A673 (cell line): Measurements from ENCODE around the gene ZBTB12. TPM values are rescaled to one million over a fixed set of nuclear protein-coding genes. Genes with fewer than 3 reads are reported as not detected.

Source experiments
- BruUV-seq: library from RNA; stranded (reverse); fragments of 400-500 nt; replicated peaks from 2 replicates; lab custom pipeline; 2021; lab: Mats Ljungman, UMichigan
- CTCF ChIA-PET: fragments of 300-600 bp; sonication (Branson Sonifier 250); formaldehyde crosslinking; loops from one replicate; lab custom pipeline; 2022; ENCODE audit warnings: antibody characterized with exemption; lab: Charles Lee
- POLR2A ChIA-PET: fragments of 300-600 bp; sonication (Branson Sonifier 250); formaldehyde crosslinking; loops from one replicate; lab custom pipeline; 2022; ENCODE audit warnings: antibody characterized with exemption; ENCODE audit not compliant: low non-redundant PET; lab: Charles Lee
- DNase-seq: peaks from one replicate; pipeline ENCODE4 v3.0.0-alpha.2; 2015; ENCODE audit warnings: low spot score
- H3K27ac ChIP-seq: fragments of 200-600 bp; sonication (generic); 2 replicates; pipeline ENCODE4 v1.5.1; 2016; ENCODE audit warnings: mixed run types, low read depth, mild to moderate bottlenecking, mixed read lengths, antibody characterized with exemption, low read length; ENCODE audit not compliant: poor library complexity, severe bottlenecking
- H3K27me3 ChIP-seq: fragments of 200-600 bp; sonication (generic); replicated peaks from 2 replicates; pipeline ENCODE4 v1.6.1; 2017; ENCODE audit warnings: mixed run types, low read depth, mild to moderate bottlenecking, mixed read lengths, antibody characterized with exemption, low read length; ENCODE audit not compliant: insufficient read depth, poor library complexity
- H3K36me3 ChIP-seq: fragments of 200-600 bp; sonication (generic); 2 replicates; pipeline ENCODE4 v1.6.1; 2016; ENCODE audit warnings: mixed run types, mild to moderate bottlenecking, mixed read lengths, antibody characterized with exemption, low read length; ENCODE audit not compliant: insufficient read depth, poor library complexity, severe bottlenecking
- H3K4me1 ChIP-seq: fragments of 200-600 bp; sonication (generic); 2 replicates; pipeline ENCODE4 v1.6.1; 2017; ENCODE audit warnings: mixed run types, mild to moderate bottlenecking, mixed read lengths, antibody characterized with exemption, low read length; ENCODE audit not compliant: insufficient read depth, poor library complexity, severe bottlenecking
- H3K4me3 ChIP-seq: fragments of 200-600 bp; sonication (generic); 2 replicates; pipeline ENCODE4 v1.5.1; 2016; ENCODE audit warnings: low read depth, mixed run types, mild to moderate bottlenecking, mixed read lengths, low read length; ENCODE audit not compliant: poor library complexity, severe bottlenecking
- H3K9me3 ChIP-seq: fragments of 200-600 bp; sonication (generic); 2 replicates; pipeline ENCODE4 v1.6.1; 2016; ENCODE audit warnings: mixed run types, low read depth, mild to moderate bottlenecking, mixed read lengths, antibody characterized with exemption, low read length; ENCODE audit not compliant: poor library complexity, severe bottlenecking
- EZH2 ChIP-seq: fragments of 200-600 bp; sonication (generic); IDR thresholded peaks from 2 replicates; pipeline ENCODE4 v1.6.1; 2017; ENCODE audit warnings: borderline replicate concordance, low read depth, mild to moderate bottlenecking, mixed read lengths, antibody characterized with exemption, low read length; ENCODE audit not compliant: poor library complexity, severe bottlenecking
- intact Hi-C: fragments of 100-400 bp; cut with micrococcal nuclease; formaldehyde crosslinking; loops from one replicate; pipeline ENCODE4 v1.10.0; 2022; ENCODE audit not compliant: unreplicated experiment
- total RNA-seq: library from RNA; stranded (reverse); gene quantifications from 2 replicates; pipeline ENCODE4 v1.2.3, GENCODE V29; 2021
- TF ChIP-seq, protein P1 (sequence below): fragments of 300-800, 200-600 bp; sonication (generic); conservative IDR thresholded peaks from 2 replicates; pipeline ENCODE4 v1.5.1; 2017; ENCODE audit warnings: low read depth, mild to moderate bottlenecking, antibody characterized with exemption, low read length, moderate library complexity, mixed read lengths

The ZBTB12 gene
- total RNA-seq, 1 experiment from 2014 or later: 21.3 TPM

GRCh38 chr6:31851485-31851832, 50.4 kb downstream of the ZBTB12 start:
- no TSS peak for BruUV-seq
- POLR2A ChIA-PET: no interaction called here
- intact Hi-C loops: no loop called here
- H3K4me1 ChIP-seq: no peaks in the 10 kb centered on the region
- no peak overlapping the region for H3K4me3 ChIP-seq
- H3K27me3 ChIP-seq: no peaks in the 10 kb centered on the region
- no peaks in the 10 kb centered on the region for H3K36me3 ChIP-seq
- no peak overlapping the region for H3K27ac ChIP-seq
- no peak for TF ChIP-seq EZH2
- TF ChIP-seq, protein P1, sequence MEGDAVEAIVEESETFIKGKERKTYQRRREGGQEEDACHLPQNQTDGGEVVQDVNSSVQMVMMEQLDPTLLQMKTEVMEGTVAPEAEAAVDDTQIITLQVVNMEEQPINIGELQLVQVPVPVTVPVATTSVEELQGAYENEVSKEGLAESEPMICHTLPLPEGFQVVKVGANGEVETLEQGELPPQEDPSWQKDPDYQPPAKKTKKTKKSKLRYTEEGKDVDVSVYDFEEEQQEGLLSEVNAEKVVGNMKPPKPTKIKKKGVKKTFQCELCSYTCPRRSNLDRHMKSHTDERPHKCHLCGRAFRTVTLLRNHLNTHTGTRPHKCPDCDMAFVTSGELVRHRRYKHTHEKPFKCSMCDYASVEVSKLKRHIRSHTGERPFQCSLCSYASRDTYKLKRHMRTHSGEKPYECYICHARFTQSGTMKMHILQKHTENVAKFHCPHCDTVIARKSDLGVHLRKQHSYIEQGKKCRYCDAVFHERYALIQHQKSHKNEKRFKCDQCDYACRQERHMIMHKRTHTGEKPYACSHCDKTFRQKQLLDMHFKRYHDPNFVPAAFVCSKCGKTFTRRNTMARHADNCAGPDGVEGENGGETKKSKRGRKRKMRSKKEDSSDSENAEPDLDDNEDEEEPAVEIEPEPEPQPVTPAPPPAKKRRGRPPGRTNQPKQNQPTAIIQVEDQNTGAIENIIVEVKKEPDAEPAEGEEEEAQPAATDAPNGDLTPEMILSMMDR: no peak
- CTCF ChIA-PET: no interaction called here
- DNase-seq: no peak
- no peaks in the 10 kb centered on the region for H3K9me3 ChIP-seq

- no peaks in the 10 kb centered on the region for H3K9me3 ChIP-seq
- H3K27me3 ChIP-seq: no peaks in the 10 kb centered on the region
- POLR2A ChIA-PET: no interaction called here
- no peak overlapping the region for H3K27ac ChIP-seq
- H3K4me3 ChIP-seq: no peak overlapping the region
- no peak for DNase-seq
- H3K4me1 ChIP-seq: no peaks in the 10 kb centered on the region
- H3K36me3 ChIP-seq: no peaks in the 10 kb centered on the region
- intact Hi-C loops: no loop called here
- no peak for TF ChIP-seq EZH2
- TF ChIP-seq, protein P1: no peak
- CTCF ChIA-PET: no interaction called here
- no TSS peak for BruUV-seq
Observed at GRCh38 chr6:31850765-31851484, 51.0 kb downstream of the ZBTB12 start.

Other genes with a start within 250 kb of the ZBTB12 start
- 391 and 393 TPM in 2 replicates for gene BAG6, start 249.4 kb downstream of the ZBTB12 start, total RNA-seq
- 2.5 and 4.8 TPM in 2 replicates for gene APOM, start 246.2 kb downstream of the ZBTB12 start, total RNA-seq
- gene C6orf47, start 241.3 kb downstream of the ZBTB12 start, total RNA-seq: 20.1 and 21.3 TPM in 2 replicates
- 27.7 and 32.0 TPM in 2 replicates for gene GPANK1, start 237.1 kb downstream of the ZBTB12 start, total RNA-seq
- gene CSNK2B, start 236.0 kb downstream of the ZBTB12 start, total RNA-seq: 252 and 253 TPM in 2 replicates
- gene LY6G5B, start 232.1 kb downstream of the ZBTB12 start, total RNA-seq: 18.9 and 19.4 TPM in 2 replicates
- 3.9 and 6.8 TPM in 2 replicates for gene LY6G5C, start 221.0 kb downstream of the ZBTB12 start, total RNA-seq
- 36.3 and 45.6 TPM in 2 replicates for gene ABHD16A, start 198.8 kb downstream of the ZBTB12 start, total RNA-seq
- gene LY6G6F, start 195.2 kb downstream of the ZBTB12 start, total RNA-seq: not detected in 2 replicates
- gene LY6G6D, start 186.7 kb downstream of the ZBTB12 start, total RNA-seq: not detected in 2 replicates
- 0.42 and 0.80 TPM in 2 replicates for gene LY6G6C, start 180.3 kb downstream of the ZBTB12 start, total RNA-seq
- not detected in 2 replicates for gene MPIG6B, start 178.7 kb downstream of the ZBTB12 start, total RNA-seq
- 68.2 and 86.7 TPM in 2 replicates for gene DDAH2, start 172.8 kb downstream of the ZBTB12 start, total RNA-seq
- 371 and 431 TPM in 2 replicates for gene CLIC1, start 165.6 kb downstream of the ZBTB12 start, total RNA-seq
- 76.4 and 102 TPM in 2 replicates for gene MSH5, start 162.1 kb downstream of the ZBTB12 start, total RNA-seq
- 9.9 and 19.9 TPM in 2 replicates for gene SAPCD1, start 139.4 kb downstream of the ZBTB12 start, total RNA-seq
- 2.7 and 2.8 TPM in 2 replicates for gene VWA7, start 124.8 kb downstream of the ZBTB12 start, total RNA-seq
- gene VARS1, start 106.3 kb downstream of the ZBTB12 start, total RNA-seq: 233 and 247 TPM in 2 replicates
- gene LSM2, start 95.1 kb downstream of the ZBTB12 start, total RNA-seq: 99.8 and 104 TPM in 2 replicates
- gene HSPA1L, start 86.8 kb downstream of the ZBTB12 start, total RNA-seq: 1.1 and 1.4 TPM in 2 replicates
- gene HSPA1A, start 86.5 kb downstream of the ZBTB12 start, total RNA-seq: 113 and 129 TPM in 2 replicates
- gene HSPA1B, start 74.3 kb downstream of the ZBTB12 start, total RNA-seq: 116 and 131 TPM in 2 replicates
- 28.5 and 34.3 TPM in 2 replicates for gene NEU1, start 39.3 kb downstream of the ZBTB12 start, total RNA-seq
- not detected in 2 replicates for gene SLC44A4, start 23.1 kb downstream of the ZBTB12 start, total RNA-seq
- gene EHMT2, start 4.4 kb downstream of the ZBTB12 start, total RNA-seq: 117 TPM in 2 replicates
- 0.56 and 1.2 TPM in 2 replicates for gene C2, start 25.6 kb upstream of the ZBTB12 start, total RNA-seq
- 0.32 TPM in 1 of 2 replicates, not detected in the other for gene CFB, start 44.0 kb upstream of the ZBTB12 start, total RNA-seq
- gene NELFE, start 56.9 kb upstream of the ZBTB12 start, total RNA-seq: 94.3 and 96.8 TPM in 2 replicates
- gene SKIC2, start 57.1 kb upstream of the ZBTB12 start, total RNA-seq: 64.2 and 71.3 TPM in 2 replicates
- gene DXO, start 70.1 kb upstream of the ZBTB12 start, total RNA-seq: 35.6 and 37.2 TPM in 2 replicates
- 4.6 TPM in 2 replicates for gene C4A, start 80.0 kb upstream of the ZBTB12 start, total RNA-seq
- gene C4B, start 112.7 kb upstream of the ZBTB12 start, total RNA-seq: 2.2 and 2.3 TPM in 2 replicates
- 0.15 TPM in 1 of 2 replicates, not detected in the other for gene CYP21A2, start 136.3 kb upstream of the ZBTB12 start, total RNA-seq
- 11.5 and 13.6 TPM in 2 replicates for gene TNXB, start 207.3 kb upstream of the ZBTB12 start, total RNA-seq
- gene ATF6B, start 226.2 kb upstream of the ZBTB12 start, total RNA-seq: 70.2 and 74.7 TPM in 2 replicates
- 13.5 and 14.1 TPM in 2 replicates for gene FKBPL, start 228.2 kb upstream of the ZBTB12 start, total RNA-seq
- gene PRRT1, start 249.9 kb upstream of the ZBTB12 start, total RNA-seq: 4.5 and 4.7 TPM in 2 replicates